Measurements from ENCODE around the gene PCDH11Y.
"Not testable (repeated sequence)": the region's sequence is repeated elsewhere in the genome, so short reads cannot be mapped to it uniquely, and the experiment has no call there.

PCDH11Y gene

DNA sequence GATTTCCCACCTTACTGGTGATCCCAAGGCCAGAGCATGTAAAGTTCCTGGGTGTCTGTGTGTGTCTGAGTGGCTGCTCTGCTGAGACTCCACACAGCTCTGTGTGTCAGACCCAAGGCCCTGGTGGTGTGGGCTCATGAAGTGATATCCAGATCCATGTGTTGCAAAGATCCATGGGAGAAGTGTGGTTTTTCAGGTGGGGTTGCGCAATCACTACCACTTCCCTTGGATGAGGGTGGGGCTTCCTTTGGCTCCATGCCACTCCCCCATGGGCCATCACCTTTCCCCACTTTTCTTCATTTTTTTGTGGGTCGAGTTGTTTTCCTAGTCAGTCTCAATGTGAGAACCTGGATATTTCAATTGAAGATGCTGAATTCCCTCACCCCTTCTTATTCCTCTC lies 182.9 kb downstream of the PCDH11Y start:
- DNase-seq; H3K4me3 ChIP-seq (ENCODE audit: control insufficient read depth in 1 of 7, extremely low read depth in 1 of 7, insufficient read depth in 4 of 7, low read depth in 2 of 7, low read length in 6 of 7); H3K4me1 ChIP-seq (ENCODE audit: control extremely low read depth in 1 of 4, control insufficient read depth in 4 of 4, insufficient read depth in 4 of 4, low read length in 3 of 4); H3K27ac ChIP-seq (ENCODE audit: insufficient read depth in 1 of 2, low read depth in 1 of 2, low read length in 2 of 2, poor library complexity in 1 of 2, severe bottlenecking in 2 of 2); H3K27me3 ChIP-seq (replicated peaks in 2 of 5; ENCODE audit: control insufficient read depth in 4 of 5, insufficient read depth in 5 of 5, low read length in 4 of 5); CTCF ChIA-PET; H3K36me3 ChIP-seq (ENCODE audit: control insufficient read depth in 4 of 4, insufficient read depth in 4 of 4, low read length in 3 of 4); H3K9me3 ChIP-seq (ENCODE audit: control extremely low read depth in 1 of 5, control insufficient read depth in 4 of 5, insufficient read depth in 2 of 5, low read depth in 1 of 5, low read length in 4 of 5); POLR2A ChIA-PET: not testable (repeated sequence)
- WGBS (ENCODE audit: insufficient coverage) = no CpG with 5 or more reads among the region's 2 CpGs

DNA sequence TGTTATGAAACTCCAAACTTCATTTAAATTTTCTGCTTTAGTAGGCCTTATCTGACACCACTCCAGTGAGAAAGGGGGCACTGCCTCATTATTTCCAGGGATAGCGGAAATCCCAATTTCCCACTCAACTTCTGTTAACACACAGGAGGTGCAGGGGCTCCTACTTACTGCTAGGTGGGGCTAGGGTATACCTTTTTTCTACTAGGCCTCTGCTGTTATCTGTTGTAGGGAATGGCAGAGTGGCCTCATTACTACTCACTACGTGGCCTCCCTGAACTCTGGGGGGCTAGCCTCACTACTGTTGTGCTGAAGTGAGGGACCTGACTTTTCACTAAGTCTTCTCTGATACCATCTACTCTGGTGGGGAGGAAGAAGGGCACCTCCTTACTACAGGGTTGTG lies 215.0 kb downstream of the PCDH11Y start:
- H3K36me3 ChIP-seq (ENCODE audit: control insufficient read depth in 4 of 4, insufficient read depth in 4 of 4, low read length in 3 of 4); H3K4me3 ChIP-seq (ENCODE audit: control insufficient read depth in 1 of 7, extremely low read depth in 1 of 7, insufficient read depth in 4 of 7, low read depth in 2 of 7, low read length in 6 of 7); H3K27me3 ChIP-seq (replicated peaks in 2 of 5; ENCODE audit: control insufficient read depth in 4 of 5, insufficient read depth in 5 of 5, low read length in 4 of 5); H3K9me3 ChIP-seq (ENCODE audit: control extremely low read depth in 1 of 5, control insufficient read depth in 4 of 5, insufficient read depth in 2 of 5, low read depth in 1 of 5, low read length in 4 of 5); H3K27ac ChIP-seq (ENCODE audit: insufficient read depth in 1 of 2, low read depth in 1 of 2, low read length in 2 of 2, poor library complexity in 1 of 2, severe bottlenecking in 2 of 2); H3K4me1 ChIP-seq (ENCODE audit: control extremely low read depth in 1 of 4, control insufficient read depth in 4 of 4, insufficient read depth in 4 of 4, low read length in 3 of 4); POLR2A ChIA-PET; DNase-seq; CTCF ChIA-PET: not testable (repeated sequence)
- WGBS (ENCODE audit: insufficient coverage) = no CpG with 5 or more reads among the region's 2 CpGs

DNA sequence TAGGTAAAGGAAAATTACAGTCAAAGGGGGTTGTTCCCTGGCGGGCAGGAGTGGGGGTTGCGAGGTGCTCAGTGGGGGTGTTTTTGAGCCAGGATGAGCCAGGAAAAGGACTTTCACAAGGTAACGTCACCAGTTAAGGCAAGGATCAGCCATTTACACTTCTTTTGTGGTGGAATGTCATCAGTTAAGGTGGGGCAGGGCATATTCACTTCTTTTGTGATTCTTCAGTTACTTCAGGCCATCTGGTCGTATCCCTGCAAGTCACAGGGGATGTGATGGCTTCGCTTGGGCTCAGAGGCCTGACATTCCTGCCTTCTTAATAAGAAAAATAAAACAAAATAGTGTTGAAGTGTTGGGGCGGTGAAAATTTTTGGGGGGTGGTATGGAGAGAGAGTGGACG lies 324.8 kb downstream of the PCDH11Y start:
- CTCF ChIA-PET; DNase-seq; H3K27ac ChIP-seq (ENCODE audit: insufficient read depth in 1 of 2, low read depth in 1 of 2, low read length in 2 of 2, poor library complexity in 1 of 2, severe bottlenecking in 2 of 2); POLR2A ChIA-PET; H3K27me3 ChIP-seq (replicated peaks in 2 of 5; ENCODE audit: control insufficient read depth in 4 of 5, insufficient read depth in 5 of 5, low read length in 4 of 5); H3K4me1 ChIP-seq (ENCODE audit: control extremely low read depth in 1 of 4, control insufficient read depth in 4 of 4, insufficient read depth in 4 of 4, low read length in 3 of 4); H3K4me3 ChIP-seq (ENCODE audit: control insufficient read depth in 1 of 7, extremely low read depth in 1 of 7, insufficient read depth in 4 of 7, low read depth in 2 of 7, low read length in 6 of 7); H3K9me3 ChIP-seq (ENCODE audit: control extremely low read depth in 1 of 5, control insufficient read depth in 4 of 5, insufficient read depth in 2 of 5, low read depth in 1 of 5, low read length in 4 of 5); H3K36me3 ChIP-seq (ENCODE audit: control insufficient read depth in 4 of 4, insufficient read depth in 4 of 4, low read length in 3 of 4): not testable (repeated sequence)
- no CpG with 5 or more reads among the region's 7 CpGs for WGBS (ENCODE audit: insufficient coverage)

DNA sequence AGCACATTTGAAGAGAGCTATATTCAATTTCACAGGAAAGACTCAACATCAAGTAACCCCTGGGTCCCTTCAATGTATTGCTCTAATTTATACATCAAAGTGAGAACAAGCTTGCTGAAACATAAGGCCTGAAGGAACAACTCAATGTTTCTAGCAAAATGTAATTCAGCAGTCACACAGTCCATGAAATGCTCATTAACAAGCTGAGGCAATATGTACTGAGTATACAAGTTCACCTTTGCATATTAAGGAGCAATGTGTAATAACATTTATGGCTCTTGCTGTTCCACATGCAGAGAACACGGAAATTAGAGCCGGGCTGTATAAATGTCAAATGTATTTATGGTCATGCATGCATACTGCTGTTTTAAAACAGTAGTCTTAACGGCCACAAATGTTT lies 342.1 kb downstream of the PCDH11Y start:
- DNase-seq; POLR2A ChIA-PET; H3K9me3 ChIP-seq (ENCODE audit: control extremely low read depth in 1 of 5, control insufficient read depth in 4 of 5, insufficient read depth in 2 of 5, low read depth in 1 of 5, low read length in 4 of 5); H3K4me1 ChIP-seq (ENCODE audit: control extremely low read depth in 1 of 4, control insufficient read depth in 4 of 4, insufficient read depth in 4 of 4, low read length in 3 of 4); H3K27ac ChIP-seq (ENCODE audit: insufficient read depth in 1 of 2, low read depth in 1 of 2, low read length in 2 of 2, poor library complexity in 1 of 2, severe bottlenecking in 2 of 2); H3K27me3 ChIP-seq (replicated peaks in 2 of 5; ENCODE audit: control insufficient read depth in 4 of 5, insufficient read depth in 5 of 5, low read length in 4 of 5); CTCF ChIA-PET; H3K4me3 ChIP-seq (ENCODE audit: control insufficient read depth in 1 of 7, extremely low read depth in 1 of 7, insufficient read depth in 4 of 7, low read depth in 2 of 7, low read length in 6 of 7); H3K36me3 ChIP-seq (ENCODE audit: control insufficient read depth in 4 of 4, insufficient read depth in 4 of 4, low read length in 3 of 4): not testable (repeated sequence)
- no CpG with 5 or more reads among the region's 3 CpGs for WGBS (ENCODE audit: insufficient coverage)

DNA sequence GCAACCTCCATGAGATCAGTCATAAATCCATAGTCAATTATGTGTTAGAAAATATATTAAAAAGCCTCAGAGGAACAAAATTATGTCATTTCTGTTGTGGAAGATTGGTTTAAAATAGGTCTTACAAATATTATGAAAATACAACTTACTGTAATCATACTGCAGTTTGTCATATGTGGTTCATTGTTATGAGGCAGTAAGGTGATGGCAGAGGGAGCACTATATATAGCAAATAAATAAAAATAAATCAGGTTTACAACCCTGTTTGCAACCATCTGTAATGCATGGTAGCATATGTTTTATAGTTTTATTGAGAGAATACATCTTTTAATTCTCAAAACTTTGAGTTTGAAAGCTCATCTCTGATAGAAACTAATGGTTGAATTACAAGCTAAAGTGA lies 543.6 kb downstream of the PCDH11Y start:
- H3K36me3 ChIP-seq (ENCODE audit: control insufficient read depth in 4 of 4, insufficient read depth in 4 of 4, low read length in 3 of 4); POLR2A ChIA-PET; H3K9me3 ChIP-seq (ENCODE audit: control extremely low read depth in 1 of 5, control insufficient read depth in 4 of 5, insufficient read depth in 2 of 5, low read depth in 1 of 5, low read length in 4 of 5); H3K27ac ChIP-seq (ENCODE audit: insufficient read depth in 1 of 2, low read depth in 1 of 2, low read length in 2 of 2, poor library complexity in 1 of 2, severe bottlenecking in 2 of 2); H3K27me3 ChIP-seq (replicated peaks in 2 of 5; ENCODE audit: control insufficient read depth in 4 of 5, insufficient read depth in 5 of 5, low read length in 4 of 5); DNase-seq; CTCF ChIA-PET; H3K4me1 ChIP-seq (ENCODE audit: control extremely low read depth in 1 of 4, control insufficient read depth in 4 of 4, insufficient read depth in 4 of 4, low read length in 3 of 4); H3K4me3 ChIP-seq (ENCODE audit: control insufficient read depth in 1 of 7, extremely low read depth in 1 of 7, insufficient read depth in 4 of 7, low read depth in 2 of 7, low read length in 6 of 7): not testable (repeated sequence)

DNA sequence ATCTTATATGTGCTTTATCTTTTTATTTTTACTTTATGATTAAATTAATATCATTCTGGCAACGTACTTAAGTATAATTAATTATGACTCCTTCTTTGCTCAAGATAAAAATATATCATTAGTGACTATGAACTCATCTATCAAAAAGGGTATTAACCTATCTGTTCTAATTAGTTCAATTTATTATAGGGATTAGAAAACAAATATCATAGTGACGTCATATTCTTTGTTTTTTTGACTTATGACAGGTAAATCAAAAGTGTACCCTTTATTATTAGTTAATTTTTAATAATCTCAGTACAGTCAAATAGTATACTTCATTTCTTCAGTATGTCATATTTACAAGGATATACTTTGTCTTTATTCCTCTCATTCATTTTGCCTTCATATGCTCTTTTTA lies 638.5 kb downstream of the PCDH11Y start:
- H3K36me3 ChIP-seq (ENCODE audit: control insufficient read depth in 4 of 4, insufficient read depth in 4 of 4, low read length in 3 of 4); POLR2A ChIA-PET; H3K9me3 ChIP-seq (ENCODE audit: control extremely low read depth in 1 of 5, control insufficient read depth in 4 of 5, insufficient read depth in 2 of 5, low read depth in 1 of 5, low read length in 4 of 5); H3K4me1 ChIP-seq (ENCODE audit: control extremely low read depth in 1 of 4, control insufficient read depth in 4 of 4, insufficient read depth in 4 of 4, low read length in 3 of 4); H3K4me3 ChIP-seq (ENCODE audit: control insufficient read depth in 1 of 7, extremely low read depth in 1 of 7, insufficient read depth in 4 of 7, low read depth in 2 of 7, low read length in 6 of 7); H3K27ac ChIP-seq (ENCODE audit: insufficient read depth in 1 of 2, low read depth in 1 of 2, low read length in 2 of 2, poor library complexity in 1 of 2, severe bottlenecking in 2 of 2); CTCF ChIA-PET; H3K27me3 ChIP-seq (replicated peaks in 2 of 5; ENCODE audit: control insufficient read depth in 4 of 5, insufficient read depth in 5 of 5, low read length in 4 of 5); DNase-seq: not testable (repeated sequence)
- no CpG with 5 or more reads among the region's 2 CpGs for WGBS (ENCODE audit: insufficient coverage)

DNA sequence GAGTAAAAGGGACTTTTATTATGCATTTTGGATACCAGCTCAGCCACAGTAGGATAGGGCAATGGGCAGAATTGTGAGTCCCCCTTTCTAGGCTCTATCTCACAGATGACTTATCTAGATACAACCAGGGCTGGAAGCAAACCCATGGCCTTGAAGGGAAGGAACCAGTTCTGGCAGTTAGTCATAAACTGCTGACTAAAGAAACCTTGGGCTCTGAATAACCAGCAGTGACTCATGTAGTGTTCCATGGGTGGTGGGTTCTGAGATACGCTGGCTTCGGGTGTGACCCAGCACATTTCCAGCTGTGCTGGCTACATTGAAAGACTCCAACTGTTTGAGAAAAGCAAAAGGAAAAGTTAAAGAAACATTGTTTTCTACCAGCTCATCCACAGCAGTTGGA lies 679.2 kb downstream of the PCDH11Y start:
- H3K27ac ChIP-seq (ENCODE audit: insufficient read depth in 1 of 2, low read depth in 1 of 2, low read length in 2 of 2, poor library complexity in 1 of 2, severe bottlenecking in 2 of 2); H3K9me3 ChIP-seq (ENCODE audit: control extremely low read depth in 1 of 5, control insufficient read depth in 4 of 5, insufficient read depth in 2 of 5, low read depth in 1 of 5, low read length in 4 of 5); DNase-seq; H3K36me3 ChIP-seq (ENCODE audit: control insufficient read depth in 4 of 4, insufficient read depth in 4 of 4, low read length in 3 of 4); POLR2A ChIA-PET; H3K27me3 ChIP-seq (replicated peaks in 2 of 5; ENCODE audit: control insufficient read depth in 4 of 5, insufficient read depth in 5 of 5, low read length in 4 of 5); CTCF ChIA-PET; H3K4me1 ChIP-seq (ENCODE audit: control extremely low read depth in 1 of 4, control insufficient read depth in 4 of 4, insufficient read depth in 4 of 4, low read length in 3 of 4); H3K4me3 ChIP-seq (ENCODE audit: control insufficient read depth in 1 of 7, extremely low read depth in 1 of 7, insufficient read depth in 4 of 7, low read depth in 2 of 7, low read length in 6 of 7): not testable (repeated sequence)
- no CpG with 5 or more reads among the region's 2 CpGs for WGBS (ENCODE audit: insufficient coverage)

DNA sequence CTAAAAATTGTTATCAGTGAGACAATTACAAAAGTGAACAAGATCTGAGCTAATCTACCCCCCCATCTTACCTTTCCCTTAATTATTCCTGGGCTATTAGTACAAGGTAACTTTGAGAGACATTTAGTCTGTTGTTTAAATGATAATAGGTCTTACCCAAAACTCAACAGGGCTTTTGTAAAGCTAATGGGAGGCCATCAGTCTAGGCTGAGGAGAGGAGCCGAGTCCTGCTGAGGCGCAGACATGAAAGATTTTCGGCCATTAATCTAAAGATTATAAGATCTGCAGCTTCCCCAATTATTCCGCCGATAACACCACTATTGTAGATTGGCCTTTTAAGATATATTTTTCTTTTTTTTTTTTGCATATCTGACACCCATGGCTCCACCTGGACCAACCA lies 708.6 kb downstream of the PCDH11Y start:
- POLR2A ChIA-PET; H3K36me3 ChIP-seq (ENCODE audit: control insufficient read depth in 4 of 4, insufficient read depth in 4 of 4, low read length in 3 of 4); H3K4me3 ChIP-seq (ENCODE audit: control insufficient read depth in 1 of 7, extremely low read depth in 1 of 7, insufficient read depth in 4 of 7, low read depth in 2 of 7, low read length in 6 of 7); H3K9me3 ChIP-seq (ENCODE audit: control extremely low read depth in 1 of 5, control insufficient read depth in 4 of 5, insufficient read depth in 2 of 5, low read depth in 1 of 5, low read length in 4 of 5); H3K27me3 ChIP-seq (replicated peaks in 2 of 5; ENCODE audit: control insufficient read depth in 4 of 5, insufficient read depth in 5 of 5, low read length in 4 of 5); DNase-seq; H3K27ac ChIP-seq (ENCODE audit: insufficient read depth in 1 of 2, low read depth in 1 of 2, low read length in 2 of 2, poor library complexity in 1 of 2, severe bottlenecking in 2 of 2); H3K4me1 ChIP-seq (ENCODE audit: control extremely low read depth in 1 of 4, control insufficient read depth in 4 of 4, insufficient read depth in 4 of 4, low read length in 3 of 4); CTCF ChIA-PET: not testable (repeated sequence)
- no CpG with 5 or more reads among the region's 5 CpGs for WGBS (ENCODE audit: insufficient coverage)
